Neutrophil (primary cell): Measurements from ENCODE around the gene PIM2.

Source experiments
- H3K27ac ChIP-seq: fragments of 200-600 bp; sonication (generic); 2 replicates; pipeline ENCODE4 v1.5.1; 2016; ENCODE audit warnings: mild to moderate bottlenecking, moderate library complexity
- H3K27me3 ChIP-seq: fragments of 200-600 bp; sonication (generic); 2 replicates; pipeline ENCODE4 v1.6.0; 2016; ENCODE audit warnings: mild to moderate bottlenecking
- H3K36me3 ChIP-seq: fragments of 200-600 bp; sonication (generic); 2 replicates; pipeline ENCODE4 v1.5.1; 2017
- H3K4me1 ChIP-seq, 2 experiments: fragments of 200-600 bp in 1 of 2; sonication (generic) in 1 of 2; 1 replicate in 1 of 2; 2 replicates in 1 of 2; pipeline versions ENCODE4 v1.5.1 to v1.6.1; 2013 to 2016; ENCODE audit warnings: low read depth in 1 of 2, low read length in 1 of 2, mild to moderate bottlenecking in 1 of 2, moderate library complexity in 1 of 2; ENCODE audit not compliant: control insufficient read depth in 1 of 2, insufficient read depth in 1 of 2
- H3K4me3 ChIP-seq, 2 experiments: fragments of 200-600 bp in 1 of 2; sonication (generic) in 1 of 2; 1 replicate in 1 of 2; 2 replicates in 1 of 2; pipeline ENCODE4 v1.5.1; 2013 to 2016; ENCODE audit warnings: low read depth in 1 of 2, low read length in 1 of 2, mild to moderate bottlenecking in 1 of 2, moderate library complexity in 1 of 2
- H3K9me3 ChIP-seq: fragments of 200-600 bp; sonication (generic); 2 replicates; pipeline ENCODE4 v1.5.1; 2016
- CTCF ChIP-seq: fragments of 200-600 bp; sonication (generic); IDR thresholded peaks from 2 replicates; pipeline ENCODE4 v1.5.1; 2016; ENCODE audit warnings: antibody characterized with exemption

PIM2 gene

GRCh38 chrX:48864210-48864609 lies 54.6 kb downstream of the PIM2 start:
- H3K4me3 ChIP-seq = no peak overlapping the region
- H3K27ac ChIP-seq = no peak overlapping the region
- no peak for TF ChIP-seq CTCF
- peaks cover 0 to 5% of the 10 kb centered on the region in 2 experiments for H3K4me1 ChIP-seq
- H3K9me3 ChIP-seq = no peaks in the 10 kb centered on the region
- H3K27me3 ChIP-seq = no peaks in the 10 kb centered on the region
- H3K36me3 ChIP-seq = no peaks in the 10 kb centered on the region
